Midbrain (tissue), 1 donor: ENCODE data around the gene GPC6.
A peak's percentile ranks its signal among the peaks of the same experiment; 100 is the strongest.

Experiments
- DNase-seq: peaks from one replicate; lab custom pipeline; 2025; lab: John Stamatoyannopoulos, UW

Gene GPC6

DNA sequence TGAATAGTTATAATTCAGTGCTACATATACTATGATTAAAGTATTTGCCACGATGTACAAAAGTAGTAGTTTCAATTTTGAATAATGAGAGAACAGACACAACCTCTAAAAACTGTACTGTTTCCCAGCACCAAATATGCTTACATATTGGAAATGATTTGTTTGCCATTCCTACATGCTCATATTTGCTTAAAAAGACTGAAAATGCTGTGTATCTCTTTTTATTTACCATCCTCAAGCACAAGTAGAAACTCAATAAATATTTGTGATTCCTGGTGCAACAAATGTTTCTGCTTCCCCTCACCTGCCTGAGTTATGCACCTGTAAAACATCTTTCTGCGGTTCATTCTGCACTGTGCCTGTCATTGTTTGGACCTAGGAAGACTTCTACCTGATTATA is 740.7 kb downstream of the GPC6 start:
- DNase-seq = no peak

DNA sequence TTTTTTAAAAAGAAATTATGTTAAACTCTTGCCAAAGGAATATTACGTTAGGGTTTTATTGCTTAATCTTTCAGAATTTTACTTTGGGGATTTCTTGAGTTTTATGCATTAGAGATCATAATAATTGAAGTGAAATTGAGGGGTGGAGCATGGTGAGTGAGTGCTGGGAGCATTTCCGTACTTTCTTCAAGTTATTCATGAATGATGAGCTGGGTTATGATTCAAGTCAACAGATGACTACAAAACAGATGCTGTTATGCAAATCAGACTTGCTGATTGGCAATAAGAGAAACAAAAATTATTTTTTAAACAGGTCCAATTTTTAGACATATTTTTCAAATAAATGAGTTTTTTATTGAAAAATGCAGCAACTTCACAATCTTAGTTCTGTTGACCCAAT is 748.6 kb downstream of the GPC6 start:
- DNase-seq = no peak

DNA sequence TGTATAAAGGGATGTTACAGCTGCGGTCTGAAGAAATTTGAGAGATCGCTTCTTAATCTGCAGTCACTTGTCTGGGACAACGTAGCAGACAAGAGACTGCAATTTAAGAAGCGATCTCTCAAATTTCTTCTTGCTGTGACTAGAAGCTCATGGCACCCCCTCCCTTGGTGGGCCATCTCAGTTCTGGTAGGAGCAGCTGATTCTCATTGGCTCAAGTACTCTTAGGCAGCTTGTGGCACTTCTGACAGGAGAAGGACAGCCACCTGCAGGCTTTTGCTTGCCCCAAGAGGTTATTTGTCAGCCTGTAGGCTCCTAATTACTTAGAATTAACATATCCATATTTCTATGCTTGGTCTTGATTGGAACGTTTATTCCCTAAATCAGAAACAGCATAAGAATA is 749.9 kb downstream of the GPC6 start:
- no peak for DNase-seq

GRCh38 chr13:93977986-93978385 is 751.4 kb downstream of the GPC6 start:
- no peak for DNase-seq

DNA sequence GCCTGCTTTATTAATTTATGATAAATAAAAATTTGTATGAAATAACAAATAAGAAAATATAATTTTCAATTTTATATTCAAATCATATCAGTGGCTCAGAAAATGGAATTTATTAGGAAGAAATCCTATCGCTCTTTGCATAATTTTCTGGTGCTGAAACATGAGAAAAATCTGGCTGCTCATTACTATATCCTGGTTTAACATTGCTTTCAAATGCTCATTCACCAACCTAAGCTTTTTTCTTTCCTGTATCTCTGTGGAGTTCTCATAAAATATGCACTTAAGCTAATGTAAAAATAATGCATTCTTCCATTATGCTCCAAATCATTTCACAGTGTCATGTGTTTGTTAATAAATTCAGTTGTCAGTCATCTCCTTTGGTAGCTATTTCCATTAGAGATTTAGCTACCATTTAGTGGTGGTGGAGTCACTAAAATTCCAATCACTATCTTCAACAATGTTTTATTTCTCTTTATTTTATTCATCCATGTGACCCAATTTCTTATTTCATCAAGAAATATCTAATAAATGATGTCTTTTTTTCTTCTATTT is 754.9 kb downstream of the GPC6 start:
- DNase-seq = no peak

- DNase-seq = no peak
Measured at GRCh38 chr13:93982179-93982918, 755.7 kb downstream of the GPC6 start.

GRCh38 chr13:93984052-93984451 is 757.4 kb downstream of the GPC6 start:
- no peak for DNase-seq

- DNase-seq = no peak
Measured at GRCh38 chr13:93984876-93985275, 758.3 kb downstream of the GPC6 start.

DNA sequence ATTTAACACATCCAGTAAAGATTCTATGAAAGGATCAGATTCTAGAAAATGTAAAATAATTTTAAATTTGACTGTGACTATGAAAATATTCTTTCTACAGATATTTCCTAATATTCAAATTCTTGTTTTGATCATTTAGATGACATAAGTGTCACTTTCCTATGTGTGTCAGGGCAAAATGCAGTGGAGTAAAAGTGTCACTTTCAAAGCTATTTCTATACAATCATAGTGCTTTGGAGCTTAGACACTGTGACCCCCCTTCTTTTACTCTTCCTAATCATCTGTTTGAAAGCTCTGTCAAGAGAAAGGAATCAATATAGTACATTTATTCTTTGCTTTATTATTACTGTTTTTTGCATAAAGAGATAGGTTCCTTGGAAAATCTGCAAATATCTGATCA is 760.9 kb downstream of the GPC6 start:
- no peak for DNase-seq

DNA sequence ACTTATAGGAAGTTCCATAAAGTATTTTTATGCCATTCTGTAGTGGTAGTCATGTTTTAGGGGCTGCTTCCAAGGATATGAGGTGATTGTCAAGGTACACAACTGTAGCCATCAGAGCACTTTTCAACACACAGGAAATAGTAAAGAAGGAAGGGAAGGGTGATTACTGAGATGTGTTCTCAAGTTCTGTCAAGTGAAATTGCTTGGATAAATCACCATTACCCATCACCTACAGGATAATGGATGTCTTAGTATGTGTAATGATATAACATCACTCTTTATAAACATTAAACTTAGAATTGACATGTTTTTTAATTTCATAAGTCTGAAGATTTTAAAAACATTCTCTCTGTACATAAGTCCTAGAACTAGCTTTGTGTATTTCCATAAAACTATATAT is 765.0 kb downstream of the GPC6 start:
- no peak for DNase-seq

GRCh38 chr13:93996481-93996880 is 769.9 kb downstream of the GPC6 start:
- DNase-seq = no peak

DNA sequence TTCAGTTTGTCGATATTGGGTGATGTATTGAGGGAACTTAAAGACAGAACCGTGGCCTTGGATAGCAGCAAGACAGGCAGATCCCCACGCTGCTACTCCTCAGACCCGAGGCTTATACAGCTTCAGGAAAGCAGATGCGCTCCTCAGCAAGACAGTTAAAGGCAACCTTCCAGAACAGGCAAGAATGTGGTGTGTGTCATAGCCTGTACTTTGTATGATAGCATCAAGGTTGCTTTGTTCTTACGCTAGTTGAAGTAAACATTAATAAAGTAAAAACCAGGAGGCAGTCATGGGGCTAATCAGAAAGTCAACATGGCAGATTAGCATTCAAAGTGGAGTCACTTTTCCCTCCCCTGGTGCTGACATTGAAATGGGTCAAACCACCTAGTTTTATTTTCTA is 779.7 kb downstream of the GPC6 start:
- DNase-seq = no peak

GRCh38 chr13:94007072-94007471 is 780.5 kb downstream of the GPC6 start:
- DNase-seq = no peak

DNA sequence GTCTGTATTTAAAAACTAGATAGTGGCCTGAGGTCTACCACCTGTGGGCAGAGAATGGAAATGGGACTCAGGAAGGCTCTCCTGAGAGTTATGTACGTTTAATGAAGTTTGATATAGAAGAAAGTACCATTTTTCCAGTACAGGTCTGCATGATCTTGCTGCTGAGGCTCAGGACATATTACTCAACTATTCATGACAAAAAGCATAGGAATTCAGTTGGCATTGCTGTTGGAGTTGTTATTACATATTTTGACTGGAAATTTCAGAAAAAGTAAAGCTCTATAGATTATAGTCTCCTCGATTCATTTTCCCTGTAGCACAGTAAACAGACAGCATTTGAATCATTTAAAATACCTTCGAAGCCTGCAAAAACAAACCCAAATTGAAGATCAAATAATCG is 783.1 kb downstream of the GPC6 start:
- DNase-seq = no peak

DNA sequence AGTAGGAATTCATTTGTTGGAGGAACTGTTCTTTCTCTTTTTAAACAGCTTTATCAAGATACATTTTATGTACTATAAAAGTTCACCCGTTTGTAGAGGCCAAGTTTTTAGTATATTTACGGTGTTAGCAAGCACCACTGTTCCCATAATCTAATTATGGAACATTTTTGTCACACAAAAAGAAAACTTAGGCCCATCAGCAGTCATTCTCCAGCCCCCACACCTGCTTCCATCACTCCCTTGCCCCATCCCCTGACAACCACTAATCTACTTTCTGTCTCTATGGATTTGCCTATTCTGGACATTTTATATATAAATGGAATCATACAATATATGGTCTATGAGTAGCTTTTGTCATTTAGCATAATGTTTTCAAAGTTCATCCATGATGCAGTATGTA is 787.9 kb downstream of the GPC6 start:
- no peak for DNase-seq

- DNase-seq = no peak
Measured at GRCh38 chr13:94020426-94020825, 793.8 kb downstream of the GPC6 start.

DNA sequence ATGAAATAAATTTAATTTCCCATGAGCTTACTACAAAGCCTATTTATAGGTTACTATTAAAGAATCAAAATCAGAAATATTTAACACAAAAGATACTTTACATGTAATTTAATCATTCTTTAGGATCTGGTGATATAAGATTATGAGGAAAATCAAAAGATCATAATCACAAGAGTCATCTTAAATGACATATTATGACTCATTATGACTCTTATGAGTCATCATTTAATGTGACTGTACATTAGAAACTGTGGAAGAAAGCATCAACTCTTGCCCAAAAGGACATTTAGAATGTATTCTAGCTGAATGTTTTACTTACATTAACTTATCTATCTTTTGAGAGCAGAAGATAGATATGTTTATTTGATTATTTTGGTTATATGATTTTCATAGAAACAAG is 794.2 kb downstream of the GPC6 start:
- no peak for DNase-seq

DNA sequence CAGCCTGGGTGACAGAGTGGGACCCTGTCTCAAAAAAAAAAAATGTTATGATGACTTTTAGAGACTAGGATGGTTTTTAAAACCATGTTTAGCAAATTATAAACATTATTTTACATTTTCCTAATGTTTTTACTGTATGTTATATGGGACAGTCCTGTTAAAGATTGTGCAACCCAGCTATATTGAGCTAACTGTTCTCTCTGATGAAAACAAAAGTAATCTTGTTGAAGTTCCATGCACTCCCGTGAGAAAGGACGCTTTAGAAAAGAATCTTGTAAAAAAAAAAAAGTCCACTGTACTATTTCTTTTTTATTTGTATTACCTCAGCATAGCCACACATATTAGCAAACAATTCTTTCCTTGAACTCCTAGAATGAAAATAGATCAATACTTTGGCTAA is 801.6 kb downstream of the GPC6 start:
- DNase-seq = no peak

DNA sequence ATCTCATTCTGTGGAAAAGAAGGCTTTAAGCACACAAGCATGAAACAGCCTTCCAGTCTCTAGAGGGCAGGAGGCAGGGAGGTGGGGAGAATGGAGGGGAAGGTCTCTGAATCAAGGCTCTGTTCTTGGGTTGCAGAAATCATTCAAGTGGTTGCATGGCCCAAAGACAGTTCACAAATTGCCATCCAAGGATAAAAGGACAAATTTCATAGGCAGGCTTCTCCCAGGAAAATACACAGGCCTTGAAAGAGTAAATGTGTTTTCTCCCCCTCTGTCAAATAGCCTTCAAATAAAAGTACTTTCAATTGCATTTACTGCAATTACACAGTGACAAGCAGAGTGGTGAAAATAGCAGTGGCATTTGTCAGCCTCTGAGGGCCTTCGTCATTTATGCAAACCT is 802.0 kb downstream of the GPC6 start:
- peak; percentile 29 for DNase-seq

DNA sequence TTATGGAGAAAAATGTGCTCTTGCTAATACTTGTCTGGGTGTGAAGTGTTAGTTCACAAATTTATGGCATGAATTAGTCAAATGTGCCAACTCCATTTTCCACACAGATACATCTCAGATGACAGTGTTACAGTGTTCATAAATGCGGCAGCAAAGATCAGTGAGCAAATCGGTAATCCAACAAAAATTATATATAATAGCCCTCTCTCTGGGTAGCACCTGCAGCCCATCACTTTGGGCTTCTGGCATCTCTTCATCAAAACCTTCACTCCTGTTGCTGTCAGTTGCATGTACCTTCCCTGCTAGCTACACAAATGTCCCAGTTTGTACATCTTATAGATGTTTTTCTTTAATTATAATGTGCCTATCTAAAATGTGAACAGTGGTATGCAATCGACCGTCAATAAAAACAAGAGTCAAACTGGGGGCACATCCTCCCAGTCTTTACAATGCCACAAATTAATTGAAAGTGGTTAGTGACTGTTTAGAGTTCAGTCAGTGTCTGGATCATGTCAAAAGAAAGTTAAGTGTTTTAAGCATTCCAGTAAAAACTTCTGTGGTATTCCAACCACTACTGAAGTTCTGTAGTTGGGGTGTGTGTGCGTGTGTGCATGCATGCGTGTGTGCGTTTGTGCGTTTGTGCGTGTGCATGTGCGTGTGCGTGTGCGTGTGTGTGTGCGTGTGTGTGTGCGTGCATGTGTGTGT is 804.0 kb downstream of the GPC6 start:
- DNase-seq = no peak

DNA sequence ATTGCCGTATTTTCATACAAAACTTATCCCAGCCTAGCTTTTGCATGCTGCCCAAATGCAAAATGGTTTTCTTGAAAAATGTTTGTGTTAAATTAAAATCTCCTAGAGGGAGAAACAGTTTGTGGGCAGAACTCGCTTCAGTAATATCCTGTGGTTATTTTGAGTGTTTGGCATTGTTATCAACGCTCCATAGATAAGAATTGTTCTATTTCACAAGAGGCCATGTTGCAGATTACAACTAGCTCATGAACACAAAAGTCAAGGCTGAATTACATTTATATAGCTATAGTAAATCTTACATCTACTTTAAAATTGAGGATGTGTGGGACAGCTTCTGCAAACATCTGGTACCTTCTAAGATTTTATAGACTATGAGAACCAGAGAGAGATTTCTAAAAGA is 805.0 kb downstream of the GPC6 start:
- no peak for DNase-seq

GRCh38 chr13:94033098-94033497 is 806.5 kb downstream of the GPC6 start:
- DNase-seq = no peak

DNA sequence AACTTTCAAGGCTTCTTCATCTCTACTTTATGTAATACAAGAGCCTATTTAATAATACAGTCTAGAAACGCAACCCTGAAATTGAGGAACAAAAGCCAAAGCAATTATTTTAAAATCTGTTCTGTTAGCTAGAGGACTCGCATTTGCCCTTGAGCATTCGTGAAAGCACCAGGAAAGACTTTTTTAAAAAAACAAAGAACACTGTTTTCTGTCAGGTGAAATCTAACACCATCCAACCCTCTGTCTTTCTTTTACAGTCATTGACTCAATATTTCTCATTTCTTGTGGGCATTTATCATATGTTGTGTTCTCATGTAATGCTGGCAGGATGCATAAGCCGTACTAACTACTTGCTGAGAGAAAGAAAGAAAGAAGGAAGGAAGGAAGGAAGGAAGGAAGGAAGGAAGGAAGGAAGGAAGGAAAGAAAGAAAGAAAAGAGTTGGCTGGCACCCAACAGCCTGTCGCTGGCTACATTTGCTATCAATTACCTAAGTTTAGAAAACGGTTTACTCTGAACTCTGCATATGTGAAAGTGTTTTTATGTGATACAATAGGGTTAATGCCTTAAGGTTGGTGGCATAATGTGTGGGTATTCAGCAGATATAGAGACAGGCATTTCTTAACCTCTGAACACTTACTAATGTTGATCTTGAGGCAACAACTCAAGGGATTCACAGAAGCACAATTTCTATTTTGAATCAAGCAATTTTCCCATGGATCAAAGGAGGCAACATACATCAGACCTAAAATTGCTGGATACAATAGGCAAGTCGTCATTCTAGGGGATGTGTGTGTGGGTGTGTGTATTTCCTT is 807.4 kb downstream of the GPC6 start:
- no peak for DNase-seq
